NCI-H2227 treated with DMSO at 0.1 percent for 48 hours (cell line): ENCODE measurements around the gene TAF3.

Experiments
- DNase-seq: peaks from one replicate; lab custom pipeline; 2025; lab: John Stamatoyannopoulos, UW

TAF3 gene

DNA sequence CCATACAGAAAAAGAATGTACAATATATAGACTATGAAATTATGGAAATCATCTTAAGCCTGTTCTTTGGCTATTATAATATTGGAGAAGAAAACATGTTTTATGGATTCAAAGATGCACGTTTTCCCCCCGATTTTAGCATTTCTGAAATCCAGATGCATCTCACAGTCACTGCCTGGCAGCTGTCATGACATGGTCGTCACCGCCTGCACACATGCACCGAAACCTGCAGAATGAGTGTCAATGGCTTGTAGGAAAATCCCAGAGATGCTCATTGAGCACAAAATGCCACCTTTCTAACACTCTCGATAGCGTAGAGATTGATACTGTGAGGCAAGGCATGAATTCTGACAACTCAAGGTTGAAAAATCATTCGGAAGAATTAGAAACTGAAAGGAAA, 115.5 kb downstream of the TAF3 start:
- DNase-seq: no peak

DNA sequence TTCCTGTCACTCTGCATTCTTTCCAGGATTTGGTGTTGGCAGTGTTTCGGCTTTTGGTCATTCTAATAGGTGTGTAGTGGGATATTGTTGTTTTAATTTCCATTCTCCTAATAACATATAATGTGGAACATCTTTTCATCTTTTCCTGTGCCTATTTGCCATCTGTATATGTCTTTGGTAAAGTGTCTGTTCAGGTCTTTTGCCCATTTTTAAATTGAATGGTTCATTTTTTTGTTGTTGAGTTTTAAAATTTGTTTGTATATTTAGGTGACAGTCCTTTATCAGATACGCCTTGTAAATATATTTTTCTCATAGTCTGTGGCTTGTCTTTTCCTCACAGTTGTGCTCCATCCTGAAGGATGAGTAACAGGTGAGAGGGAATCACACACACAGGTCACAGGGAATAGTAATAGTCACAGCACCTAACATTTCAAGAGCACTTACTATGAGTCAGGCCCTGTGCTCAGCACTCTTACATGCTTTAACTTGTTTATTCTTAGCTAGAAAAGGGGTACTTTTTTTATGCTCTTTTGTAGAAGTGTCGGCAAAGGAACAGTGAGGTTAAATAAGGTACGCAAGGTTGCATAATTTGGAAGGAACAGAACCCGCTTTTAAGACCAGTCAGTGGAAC, 119.1 kb downstream of the TAF3 start:
- no peak for DNase-seq

DNA sequence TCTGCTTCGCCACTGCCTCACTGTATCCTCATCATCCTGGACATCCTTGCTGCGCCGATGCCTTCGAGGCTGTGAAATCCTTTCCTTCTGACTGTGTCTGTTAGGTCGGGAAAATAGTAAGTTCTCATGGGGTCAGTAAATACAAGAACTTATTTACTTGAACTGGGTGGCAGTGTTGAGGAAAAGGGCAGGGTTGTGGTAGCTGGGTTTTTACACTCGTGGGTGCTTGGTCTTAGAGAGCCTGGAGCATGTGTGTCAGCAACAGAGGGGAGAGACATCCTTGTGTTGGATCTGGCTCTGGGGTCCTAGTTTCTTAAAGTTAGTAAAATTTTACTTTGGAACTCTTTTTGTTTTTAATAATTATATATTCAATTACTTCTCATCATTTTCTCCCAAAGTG, 123.3 kb downstream of the TAF3 start:
- no peak for DNase-seq

DNA sequence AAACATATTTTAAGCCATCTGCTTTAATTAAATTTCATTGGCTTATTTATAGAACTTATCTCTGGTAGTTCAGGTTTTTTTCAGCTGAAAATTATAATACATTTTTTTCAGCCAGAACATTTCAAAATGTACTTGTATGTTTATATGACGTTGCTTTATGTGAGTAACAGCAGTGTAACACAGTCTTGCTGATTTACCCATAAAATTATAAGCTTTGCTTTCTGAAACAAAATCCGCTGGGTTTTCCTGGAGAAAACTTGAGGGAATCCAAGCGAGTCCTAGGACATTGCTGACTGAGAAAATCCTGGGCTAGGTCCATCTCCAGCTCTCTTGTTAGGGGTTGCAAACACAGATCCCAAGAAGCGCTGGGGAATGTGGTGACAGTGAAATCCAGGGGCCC, 124.0 kb downstream of the TAF3 start:
- no peak for DNase-seq

DNA sequence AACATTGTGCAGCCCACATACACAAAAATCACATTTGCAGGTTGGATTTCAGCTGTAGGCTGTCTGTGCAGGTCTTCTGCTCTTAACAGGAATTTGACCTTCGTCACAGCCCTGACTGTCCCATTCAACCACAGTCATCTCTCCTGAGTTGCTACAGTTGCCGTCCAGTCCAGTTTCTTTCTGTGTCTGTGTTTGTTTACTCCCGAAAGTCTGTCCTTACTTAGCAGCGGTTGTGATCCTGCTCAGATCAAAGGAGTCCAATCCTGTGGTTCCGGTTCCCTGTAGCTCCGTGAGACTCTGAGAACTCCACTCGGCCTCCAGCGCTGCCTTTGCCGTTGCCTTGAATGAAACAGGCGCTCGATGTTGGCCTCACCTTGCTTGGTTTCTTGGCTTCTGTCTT, 124.6 kb downstream of the TAF3 start:
- DNase-seq: no peak

DNA sequence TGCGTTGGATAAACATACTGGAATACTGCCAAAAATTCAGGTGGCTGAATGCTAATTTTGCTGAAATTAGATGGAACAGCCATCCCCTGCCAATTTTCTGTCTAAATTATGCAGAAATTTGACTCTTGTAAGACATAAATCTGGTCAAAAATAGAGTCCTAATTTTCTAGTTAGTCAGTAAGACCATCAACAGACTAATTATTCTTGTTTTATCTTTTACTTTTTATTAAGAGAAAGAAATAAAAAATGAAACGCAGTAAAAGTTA, 125.8 kb downstream of the TAF3 start:
- DNase-seq: no peak

DNA sequence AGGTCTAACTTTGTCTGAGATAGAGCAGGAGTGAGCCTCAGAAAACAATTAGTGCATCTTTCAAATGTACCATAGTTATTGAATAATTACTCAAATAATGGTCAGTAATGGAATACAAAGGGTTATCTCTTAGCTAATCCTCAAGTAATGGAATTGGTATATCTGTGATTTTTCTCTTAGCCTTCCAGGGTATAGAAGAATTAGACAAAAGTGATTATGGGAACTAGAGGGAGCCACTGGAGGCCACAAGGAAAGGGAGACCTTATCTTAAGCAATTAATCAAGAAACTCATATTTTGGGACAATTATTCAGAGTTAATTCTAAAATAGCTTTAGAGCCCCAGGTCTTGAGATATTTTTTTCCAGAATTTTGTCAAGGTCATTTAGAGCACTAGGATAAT, 126.2 kb downstream of the TAF3 start:
- no peak for DNase-seq

DNA sequence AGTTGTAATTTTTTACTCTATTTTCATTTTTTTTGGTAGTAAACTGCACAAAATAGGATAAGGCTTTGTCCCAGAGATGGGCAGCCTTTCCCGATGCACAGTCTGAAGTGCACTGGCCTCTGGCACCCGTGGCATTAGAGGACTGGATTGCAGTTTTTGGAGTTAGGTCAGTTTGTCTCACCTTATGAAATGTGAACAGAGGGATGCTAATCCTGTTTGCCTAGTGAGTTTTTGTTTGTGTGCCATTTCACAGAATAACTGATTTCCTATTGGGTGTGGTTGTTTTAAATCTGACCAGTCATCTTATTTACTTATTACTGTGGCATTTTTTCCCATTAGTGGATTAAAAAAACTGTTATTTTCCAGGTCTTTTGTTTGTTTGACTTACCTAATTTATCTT, 126.7 kb downstream of the TAF3 start:
- no peak for DNase-seq

DNA sequence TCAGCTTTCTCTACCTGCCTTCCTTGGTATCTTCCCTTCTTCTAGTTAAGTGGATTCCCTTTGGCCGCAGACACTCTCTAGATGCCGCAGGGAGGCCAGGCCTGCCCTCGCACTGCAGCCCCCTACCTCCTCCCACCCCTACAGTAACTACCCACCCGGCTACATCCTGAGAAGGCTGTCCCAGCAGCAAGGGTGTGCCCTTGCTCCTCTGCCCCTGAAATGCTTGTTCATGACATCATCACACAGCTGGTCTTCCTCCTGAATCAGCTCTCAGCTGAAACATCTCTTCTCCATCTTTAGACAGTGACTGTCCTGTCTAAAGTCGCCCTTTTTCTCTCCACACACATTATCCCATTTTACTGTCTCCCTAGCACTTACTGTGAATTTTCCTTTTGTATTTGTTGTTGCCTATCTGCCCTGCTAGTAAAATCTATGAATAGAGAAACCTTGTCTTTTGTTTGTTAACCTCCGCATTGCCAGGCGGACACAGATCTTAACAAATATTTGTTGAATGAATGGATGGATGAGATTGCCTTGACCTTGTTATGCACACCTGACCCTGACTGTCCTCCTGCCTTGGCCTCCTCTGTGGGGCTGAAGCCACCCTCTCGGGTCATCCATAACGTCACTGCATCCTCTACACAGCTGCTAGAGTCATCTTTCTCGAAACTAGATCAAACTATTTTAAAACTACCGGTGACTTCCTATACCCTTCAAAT, 127.3 kb downstream of the TAF3 start:
- no peak for DNase-seq

DNA sequence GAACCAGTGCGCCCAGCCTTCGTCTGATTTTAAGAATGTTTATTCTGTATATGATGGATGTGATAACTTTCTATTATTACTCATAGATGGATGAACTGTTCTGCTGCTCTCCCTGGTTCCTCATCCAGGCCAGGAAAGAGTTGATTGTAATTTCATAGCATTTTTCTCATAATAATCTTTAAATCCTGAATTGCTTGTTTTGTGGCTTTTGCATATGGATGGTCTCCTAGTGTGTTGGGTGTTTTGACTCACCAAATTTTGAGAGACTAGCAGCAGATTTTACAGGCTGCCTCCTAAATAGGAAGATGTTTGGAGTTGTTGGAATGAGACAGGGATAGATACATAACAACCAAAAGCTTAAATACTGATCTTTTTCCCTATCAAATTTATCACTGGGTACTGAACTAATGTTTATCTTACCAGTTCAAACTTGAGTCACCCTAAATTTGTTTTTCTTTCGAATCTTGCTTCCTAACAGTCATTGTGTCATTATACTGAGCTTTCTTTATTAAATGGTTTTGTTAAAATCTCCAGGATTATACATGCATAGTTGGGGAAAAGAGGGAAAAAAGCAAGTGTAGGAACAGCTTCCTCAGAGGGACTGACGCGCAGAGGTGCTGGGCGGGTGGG, 130.2 kb downstream of the TAF3 start:
- no peak for DNase-seq

DNA sequence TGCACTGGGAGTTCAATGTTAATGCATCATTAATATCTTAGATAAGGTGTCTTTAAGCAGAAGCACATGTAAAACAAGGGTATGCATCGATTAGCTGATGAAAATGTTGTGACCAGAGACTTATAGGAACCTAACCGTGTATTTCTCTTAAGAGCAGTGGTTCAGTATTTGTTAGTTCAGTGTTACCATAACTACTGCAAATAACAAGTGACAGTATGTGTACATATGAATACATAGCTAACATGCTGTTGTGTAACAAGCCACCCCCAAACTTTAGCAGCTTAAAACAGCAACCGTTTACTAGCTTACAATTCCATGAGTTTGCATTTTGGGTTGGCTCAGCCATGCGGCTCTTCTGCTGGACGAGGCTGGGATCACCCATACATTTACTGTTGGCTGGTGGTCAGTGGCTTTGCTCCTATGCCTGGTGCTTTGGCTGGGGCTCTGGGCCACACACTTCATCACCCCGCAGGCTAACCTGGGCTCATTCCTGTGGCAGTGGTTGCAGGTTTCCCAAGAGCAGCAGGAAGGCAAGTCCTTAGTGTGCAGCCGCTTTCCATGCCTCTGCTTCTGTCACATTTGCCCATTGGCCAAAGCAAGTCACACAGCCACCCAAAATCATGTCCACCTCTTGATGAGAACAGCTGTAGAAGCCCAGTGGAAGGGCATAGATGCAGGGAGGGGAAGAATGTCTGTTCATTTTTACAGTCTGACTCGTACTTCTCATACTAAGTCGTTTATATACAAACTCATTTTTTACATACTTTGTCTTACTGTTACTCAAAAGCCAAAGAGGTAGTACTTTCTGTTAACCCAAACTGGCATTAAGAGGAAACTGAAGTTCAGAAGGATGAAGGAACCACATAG, 132.9 kb downstream of the TAF3 start:
- DNase-seq: no peak

DNA sequence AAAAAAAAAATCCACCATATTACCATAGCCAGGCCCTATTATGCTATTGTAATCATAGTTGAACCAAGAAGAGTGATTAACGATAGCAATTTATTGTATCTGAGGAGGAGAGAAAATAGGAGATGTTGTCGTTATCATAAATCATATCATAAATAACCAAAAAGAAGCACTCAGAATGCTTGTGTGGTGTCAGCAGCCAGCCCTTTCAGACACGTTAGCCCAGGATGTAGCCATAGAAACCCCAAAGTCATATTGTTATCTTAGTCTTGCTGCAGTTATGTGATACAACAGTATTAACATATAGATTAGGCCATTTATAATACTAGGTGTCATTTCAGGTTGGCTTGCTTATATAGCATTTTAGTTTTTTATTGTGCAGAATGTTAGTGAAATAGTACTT, 134.0 kb downstream of the TAF3 start:
- no peak for DNase-seq

DNA sequence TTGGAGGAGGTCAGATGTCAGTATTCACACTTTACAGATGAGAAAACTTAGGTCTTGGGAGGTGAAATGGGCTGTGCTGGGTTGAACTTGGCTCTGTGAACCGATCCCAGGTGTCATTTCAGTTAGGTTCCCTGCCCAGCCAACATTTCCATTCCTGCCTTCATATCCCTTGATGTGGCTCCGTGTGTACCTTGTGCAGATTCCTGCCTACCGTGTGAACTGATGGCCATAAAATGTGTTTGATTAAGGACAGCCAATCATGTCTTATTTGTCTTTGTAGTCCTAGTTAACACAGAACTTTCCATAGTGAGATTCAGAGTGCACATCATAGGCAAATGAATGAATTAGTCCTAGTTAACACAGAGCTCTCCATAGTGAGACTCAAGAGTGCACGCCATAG, 135.1 kb downstream of the TAF3 start:
- DNase-seq: no peak

DNA sequence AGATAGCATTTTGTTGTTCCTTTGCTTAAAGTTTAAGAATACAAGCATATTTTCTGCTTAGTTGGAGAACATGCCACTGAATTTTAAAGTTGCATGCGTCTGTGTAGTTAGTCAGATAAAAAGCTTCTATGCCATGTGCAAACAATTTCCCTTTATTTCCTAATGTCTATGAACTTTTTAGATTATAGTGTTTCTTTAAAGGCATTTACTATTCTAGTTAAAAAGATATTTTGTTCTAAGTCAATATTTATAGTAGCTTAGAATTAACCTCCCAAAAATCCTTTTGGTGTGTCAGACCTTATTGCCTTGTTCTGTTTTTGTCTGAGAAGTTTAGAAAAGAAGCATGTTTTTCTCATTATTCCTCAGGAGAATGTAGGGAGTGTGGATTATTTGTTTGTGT, 137.1 kb downstream of the TAF3 start:
- DNase-seq: no peak

DNA sequence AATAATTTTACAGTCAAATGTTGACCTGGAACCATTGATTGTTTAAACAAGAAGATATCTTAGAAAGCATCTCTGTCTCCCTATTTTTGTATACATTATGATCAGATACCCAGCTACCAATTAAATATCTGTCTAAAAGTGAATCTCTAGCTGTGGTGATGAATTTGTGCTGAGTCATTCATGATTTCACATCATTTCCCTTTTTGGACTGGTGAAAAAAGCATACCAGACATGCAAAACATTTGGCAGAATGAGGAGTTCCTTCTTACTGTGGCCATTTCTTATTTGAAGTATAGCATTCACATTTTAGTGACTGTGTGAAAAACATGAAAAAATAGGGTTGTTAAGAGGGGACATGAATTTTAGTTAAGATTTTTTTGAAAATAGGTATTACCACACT, 138.2 kb downstream of the TAF3 start:
- no peak for DNase-seq

DNA sequence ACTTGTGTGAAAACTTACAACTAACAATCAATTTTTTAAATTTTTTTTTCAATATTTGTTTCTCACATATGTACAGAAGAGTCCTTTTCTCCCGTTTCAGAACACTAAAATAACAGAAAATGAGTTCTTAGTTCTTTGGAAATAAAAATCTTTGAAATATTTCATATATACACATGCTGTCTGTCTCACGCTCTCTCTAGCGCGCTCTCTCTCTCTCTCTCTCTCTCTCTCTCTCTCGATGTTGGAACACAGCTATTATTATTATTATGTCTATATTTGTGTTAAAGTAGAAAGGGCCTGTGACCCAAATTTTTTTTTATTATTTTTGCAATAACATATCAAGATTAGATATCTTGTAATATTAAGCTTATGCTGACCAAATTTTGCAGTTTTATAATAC, 139.3 kb downstream of the TAF3 start:
- DNase-seq: no peak

DNA sequence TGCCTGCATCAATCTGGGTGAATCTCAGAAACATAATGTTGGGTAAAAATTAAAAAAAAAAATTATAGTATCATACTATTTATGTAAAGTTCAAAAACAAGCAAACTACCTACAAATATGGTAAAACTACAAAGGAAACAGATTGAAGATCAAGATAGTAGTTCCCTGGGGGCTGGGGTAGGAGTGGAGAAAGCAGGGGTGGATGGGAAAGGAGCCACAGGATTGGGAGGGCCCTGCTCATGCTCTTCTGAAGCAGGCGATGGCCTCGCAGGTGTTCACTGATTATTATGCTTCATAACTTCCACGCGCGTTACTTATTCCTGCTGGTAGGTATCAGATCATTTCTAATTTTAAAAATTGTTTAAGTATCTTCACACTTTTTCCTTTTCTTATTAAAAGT, 140.1 kb downstream of the TAF3 start:
- DNase-seq: no peak

DNA sequence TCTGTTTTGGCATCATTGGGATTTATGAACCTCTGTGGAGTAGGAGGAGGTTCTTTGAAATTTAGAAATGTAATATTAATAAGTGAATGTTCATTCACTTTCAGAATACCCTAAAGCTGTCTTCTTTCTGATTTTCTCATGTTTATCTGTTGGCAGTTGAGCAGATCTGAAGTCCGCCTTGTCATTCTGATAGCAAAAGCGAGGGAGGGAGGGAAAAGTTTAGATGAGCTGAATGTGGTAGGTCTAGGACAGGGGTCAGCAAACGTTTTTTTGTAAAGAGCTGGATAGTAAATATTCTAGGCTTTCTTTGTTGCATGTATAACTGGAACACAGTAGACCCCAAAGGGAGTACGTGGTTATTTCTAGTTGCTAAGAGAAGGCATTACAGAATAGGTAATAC, 141.8 kb downstream of the TAF3 start:
- DNase-seq: no peak

DNA sequence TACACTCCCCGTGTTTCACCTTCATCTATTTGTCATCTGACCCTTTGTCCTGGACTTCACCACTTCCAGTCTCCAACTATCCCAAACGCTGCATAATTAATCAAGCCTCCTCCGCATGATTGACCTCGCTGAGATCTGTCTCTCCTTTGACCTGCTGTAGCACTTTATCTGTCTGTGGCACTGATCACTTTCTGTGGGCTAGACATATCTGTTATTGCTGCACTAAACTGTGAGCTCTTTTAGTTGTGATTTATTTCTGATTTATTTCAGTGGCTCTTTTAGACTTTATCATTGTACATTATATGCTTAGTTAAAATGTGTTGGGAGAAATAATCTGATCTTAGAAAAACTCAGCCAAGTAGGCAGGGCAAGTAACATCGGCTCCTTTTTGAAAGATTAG, 144.3 kb downstream of the TAF3 start:
- no peak for DNase-seq

DNA sequence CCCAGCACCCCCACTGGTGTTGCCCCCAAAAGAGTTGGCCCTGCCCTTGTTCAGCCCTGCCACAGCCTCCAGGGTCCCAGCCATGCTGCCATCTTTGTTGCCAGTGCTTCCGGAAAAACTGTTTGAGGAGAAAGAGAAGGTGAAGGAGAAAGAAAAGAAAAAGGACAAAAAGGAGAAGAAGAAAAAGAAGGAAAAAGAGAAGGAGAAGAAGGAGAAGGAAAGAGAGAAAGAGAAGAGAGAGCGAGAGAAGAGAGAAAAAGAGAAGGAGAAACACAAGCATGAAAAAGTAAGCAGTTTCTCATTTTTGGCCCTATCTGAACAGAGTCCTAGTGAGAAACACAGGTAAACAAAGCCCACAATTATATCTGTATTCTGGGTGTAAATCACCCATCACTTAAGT, 147.2 kb downstream of the TAF3 start:
- DNase-seq: no peak

DNA sequence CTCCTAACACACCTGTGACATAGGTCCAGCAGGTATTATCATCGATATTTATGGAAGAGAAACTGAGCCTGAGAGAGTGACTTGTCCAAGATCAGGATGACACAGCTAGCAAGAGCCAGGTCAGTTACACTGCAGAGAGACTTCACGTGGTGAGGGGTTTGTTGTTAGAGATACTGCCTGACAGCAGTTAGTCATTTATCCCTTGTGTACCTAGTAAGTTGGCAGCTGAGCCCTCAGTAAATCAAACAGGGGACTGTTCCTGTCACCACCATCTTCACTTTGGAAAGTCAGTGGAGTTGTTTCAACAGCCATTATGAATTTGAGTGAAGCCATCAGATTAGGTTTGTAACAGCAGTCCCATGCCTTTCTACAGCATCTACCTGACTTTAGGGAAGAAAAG, 148.7 kb downstream of the TAF3 start:
- no peak for DNase-seq

DNA sequence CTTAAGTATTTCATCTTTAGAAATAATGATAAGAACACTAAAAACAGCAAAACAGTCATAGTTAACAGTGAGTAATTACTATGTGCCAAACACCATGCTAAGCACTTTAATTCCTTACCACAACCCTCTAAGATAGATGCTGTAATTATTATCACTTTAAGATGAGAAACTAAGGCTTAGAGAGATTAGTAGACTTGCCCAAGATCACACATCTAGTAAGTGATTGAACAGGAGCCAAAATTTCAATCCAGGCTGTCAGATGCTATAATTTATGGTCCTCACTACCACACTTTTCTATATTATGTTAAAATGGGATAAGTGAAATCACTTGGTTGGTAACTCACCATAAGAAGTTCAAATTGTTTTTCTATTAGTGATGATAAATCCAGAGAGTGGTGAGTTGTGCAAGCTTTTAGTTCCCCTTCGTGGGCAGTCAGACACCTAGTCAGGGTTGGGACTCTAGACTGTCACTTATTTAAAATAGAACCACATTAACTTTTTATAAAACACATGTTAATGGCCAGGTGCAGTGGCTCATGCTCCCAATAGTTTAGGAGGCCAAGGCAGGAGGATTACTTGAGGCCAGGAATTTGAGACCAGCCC, 150.3 kb downstream of the TAF3 start:
- DNase-seq: no peak

DNA sequence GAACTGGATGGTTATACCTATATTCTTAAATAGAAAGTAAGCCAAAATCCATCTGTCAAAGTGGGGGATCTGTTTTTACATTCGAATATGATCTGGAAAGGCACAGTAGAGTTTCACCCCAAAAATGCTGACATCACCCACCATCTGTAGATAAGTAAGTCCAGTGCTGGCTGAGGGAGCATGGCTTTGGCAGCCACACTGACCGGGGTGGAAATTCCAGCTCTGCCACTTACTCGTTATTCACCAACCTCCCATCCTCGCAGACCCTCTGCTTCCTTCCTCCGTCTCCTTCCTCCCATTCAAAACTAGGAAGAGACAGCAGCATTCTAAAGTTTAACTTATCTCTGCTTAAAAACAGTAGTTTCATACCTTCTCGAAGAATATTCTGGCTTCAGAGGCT, 151.3 kb downstream of the TAF3 start:
- DNase-seq: no peak
